Mesendoderm (in vitro differentiated cells): ENCODE results near the gene YKT6.

Experiments
- DNase-seq: peaks from one replicate; pipeline ENCODE4 v3.0.0; 2013
- H2AK5ac ChIP-seq: 2 replicates; pipeline ENCODE4 v1.6.1; 2013; ENCODE audit warnings: low read length, inconsistent platforms
- H2BK120ac ChIP-seq: 2 replicates; pipeline ENCODE4 v1.6.1; 2013; ENCODE audit warnings: low read depth, mild to moderate bottlenecking, low read length, moderate library complexity, mixed read lengths
- H2BK15ac ChIP-seq: replicated peaks from 2 replicates; pipeline ENCODE4 v1.6.1; 2013; ENCODE audit warnings: low read depth, mild to moderate bottlenecking, moderate library complexity
- H2BK5ac ChIP-seq: 2 replicates; pipeline ENCODE4 v1.6.1; 2013; ENCODE audit warnings: low read length, inconsistent platforms
- H3K18ac ChIP-seq: 2 replicates; pipeline ENCODE4 v1.6.1; 2013; ENCODE audit warnings: mild to moderate bottlenecking, low read length, mixed read lengths
- H3K23ac ChIP-seq: one replicate; pipeline ENCODE4 v1.6.1; 2013; ENCODE audit warnings: low read length
- H3K27ac ChIP-seq: 2 replicates; pipeline ENCODE4 v1.5.1; 2013; ENCODE audit warnings: low read depth, mild to moderate bottlenecking, inconsistent platforms, low read length, moderate library complexity
- H3K27me3 ChIP-seq: 2 replicates; pipeline ENCODE4 v1.6.1; 2013; ENCODE audit warnings: low read length, control low read depth, mild to moderate bottlenecking, inconsistent platforms; ENCODE audit not compliant: insufficient read depth, poor library complexity
- H3K36me3 ChIP-seq: 2 replicates; pipeline ENCODE4 v1.6.1; 2013; ENCODE audit warnings: low read length, inconsistent platforms; ENCODE audit not compliant: control insufficient read depth, insufficient read depth
- H3K4ac ChIP-seq: one replicate; pipeline ENCODE4 v1.6.1; 2013; ENCODE audit warnings: low read depth, mild to moderate bottlenecking, low read length, moderate library complexity
- H3K4me1 ChIP-seq: 2 replicates; pipeline ENCODE4 v1.6.1; 2013; ENCODE audit warnings: low read depth, low read length, inconsistent platforms; ENCODE audit not compliant: control insufficient read depth
- H3K4me2 ChIP-seq: 2 replicates; pipeline ENCODE4 v1.6.1; 2013; ENCODE audit warnings: low read length
- H3K4me3 ChIP-seq: 2 replicates; pipeline ENCODE4 v1.5.1; 2013; ENCODE audit warnings: mild to moderate bottlenecking, low read length
- H3K56ac ChIP-seq: one replicate; pipeline ENCODE4 v1.6.1; 2013; ENCODE audit warnings: low read length
- H3K79me1 ChIP-seq: 2 replicates; pipeline ENCODE4 v1.6.1; 2013; ENCODE audit warnings: low read length, inconsistent platforms
- H3K79me2 ChIP-seq: 2 replicates; pipeline ENCODE4 v1.6.1; 2013; ENCODE audit warnings: mild to moderate bottlenecking, low read length; ENCODE audit not compliant: control insufficient read depth, insufficient read depth
- H3K9ac ChIP-seq: 2 replicates; pipeline ENCODE4 v1.6.1; 2013; ENCODE audit warnings: low read length, inconsistent platforms
- H4K5ac ChIP-seq: one replicate; pipeline ENCODE4 v1.6.1; 2013; ENCODE audit warnings: low read length
- H4K8ac ChIP-seq: one replicate; pipeline ENCODE4 v1.6.1; 2013; ENCODE audit warnings: low read depth, mild to moderate bottlenecking, control low read depth, low read length, moderate library complexity
- WGBS: extraction: QIAGEN DNeasy Blood & Tissue Kit; methylation state at CpG from one replicate; pipeline ENCODE4 v1.1.7; 2013; ENCODE audit warnings: low lambda C conversion rate, missing lambda C conversion rate; ENCODE audit not compliant: insufficient coverage; ENCODE audit errors: extremely low coverage; 5-methylcytosine and 5-hydroxymethylcytosine counted together

The YKT6 gene

DNA sequence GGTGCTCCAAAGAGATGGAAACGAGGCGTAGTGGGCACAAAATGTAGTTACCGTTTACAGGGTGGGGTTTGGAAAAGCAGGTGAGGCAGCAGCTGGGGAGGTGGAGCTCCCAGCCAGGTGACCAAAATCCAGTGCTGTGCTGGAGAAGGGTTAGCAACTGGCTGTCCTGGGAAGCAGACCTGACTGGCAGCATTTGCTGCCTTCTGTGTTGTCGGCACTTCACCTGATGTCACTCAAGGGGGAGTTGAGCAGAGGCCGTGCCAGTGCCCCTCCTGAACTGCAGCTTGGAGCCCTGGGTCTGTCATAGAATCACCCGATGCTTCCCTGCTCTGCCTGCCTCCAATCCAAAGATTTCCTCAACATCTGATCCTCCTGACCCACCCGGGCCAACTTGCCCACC is 24.3 kb upstream of the YKT6 start:
- Histone ChIP-seq H3K9ac (no peak overlapping the region), H3K56ac (no peak overlapping the region), H3K79me1 (no peaks in the 10 kb centered on the region), H3K27ac (no peak overlapping the region), H2BK5ac (no peak overlapping the region), H2BK15ac (no peak overlapping the region), H3K36me3 (no peaks in the 10 kb centered on the region), H3K4me2 (no peak overlapping the region), H3K4me3 (no peak overlapping the region), H2BK120ac (no peak overlapping the region), H3K4me1 (no peaks in the 10 kb centered on the region), H3K27me3 (no peaks in the 10 kb centered on the region), H4K8ac (no peak overlapping the region), H3K4ac (no peak overlapping the region), H3K79me2 (no peaks in the 10 kb centered on the region), H4K5ac (no peak overlapping the region), H2AK5ac (no peak overlapping the region), H3K23ac (no peak overlapping the region), H3K18ac (no peak overlapping the region)
- WGBS: no CpG with 5 or more reads among the region's 7 CpGs
- DNase-seq: no peak

DNA sequence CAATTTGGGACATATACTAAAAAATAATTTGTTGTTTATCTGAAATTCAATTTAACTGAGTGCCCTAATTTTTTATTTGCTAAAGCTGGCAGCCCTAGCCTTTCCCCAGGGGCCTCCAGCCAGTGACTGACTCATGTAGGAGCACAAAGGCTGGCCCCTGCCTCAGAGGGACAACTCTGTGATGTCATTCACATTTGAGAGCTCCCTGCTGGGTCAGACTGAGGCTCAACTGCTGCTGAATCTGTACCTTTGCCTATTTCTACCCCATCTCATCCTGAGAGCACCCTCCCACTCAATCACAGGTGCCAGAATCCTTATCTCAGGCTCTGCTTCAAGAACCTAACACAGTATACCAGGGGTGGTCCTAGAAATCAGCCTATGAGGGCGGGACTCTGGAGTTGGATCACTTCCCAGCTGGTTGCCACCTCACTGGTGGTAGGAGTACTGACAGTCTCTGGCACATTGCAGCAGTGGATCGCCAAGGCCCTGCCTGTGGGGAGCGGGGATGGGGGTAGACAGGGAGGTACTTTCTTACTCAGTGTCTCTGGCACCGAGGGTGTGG is 23.1 kb upstream of the YKT6 start:
- no peak overlapping the region for H3K4me2 ChIP-seq
- H3K79me1 ChIP-seq: no peaks in the 10 kb centered on the region
- no peaks in the 10 kb centered on the region for H3K4me1 ChIP-seq
- H3K27me3 ChIP-seq: no peaks in the 10 kb centered on the region
- H3K79me2 ChIP-seq: no peaks in the 10 kb centered on the region
- no peak overlapping the region for H3K27ac ChIP-seq
- no peak overlapping the region for H2BK15ac ChIP-seq
- no peak overlapping the region for H2BK5ac ChIP-seq
- H3K56ac ChIP-seq: no peak overlapping the region
- H2AK5ac ChIP-seq: no peak overlapping the region
- no CpG with 5 or more reads among the region's 4 CpGs for WGBS
- no peak overlapping the region for H3K9ac ChIP-seq
- no peak overlapping the region for H3K4ac ChIP-seq
- no peak overlapping the region for H3K4me3 ChIP-seq
- peak; percentile 41 for DNase-seq
- H2BK120ac ChIP-seq: no peak overlapping the region
- H4K8ac ChIP-seq: no peak overlapping the region
- H4K5ac ChIP-seq: no peak overlapping the region
- no peak overlapping the region for H3K23ac ChIP-seq
- H3K18ac ChIP-seq: no peak overlapping the region
- H3K36me3 ChIP-seq: no peaks in the 10 kb centered on the region

DNA sequence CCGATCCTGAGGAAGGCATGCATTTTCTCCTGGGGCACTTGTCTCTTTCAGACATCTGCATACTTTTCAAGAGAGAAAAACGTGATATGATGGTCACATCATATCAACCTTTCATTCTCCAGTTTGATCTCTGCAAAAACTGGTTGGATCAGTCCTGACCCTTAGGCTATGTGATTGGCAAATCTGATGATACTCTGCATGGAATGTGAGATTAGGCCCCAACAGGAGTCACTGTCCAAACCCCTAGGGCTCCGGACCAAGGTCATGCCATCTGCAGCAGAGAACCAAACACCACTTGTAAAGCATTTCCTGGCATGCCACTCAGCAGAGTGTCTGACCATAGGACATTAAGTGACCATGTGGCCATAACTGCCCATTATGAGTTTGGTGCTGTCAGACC is 20.1 kb upstream of the YKT6 start:
- no peak overlapping the region for H3K4ac ChIP-seq
- H4K5ac ChIP-seq: no peak overlapping the region
- no peak overlapping the region for H3K27ac ChIP-seq
- no peak overlapping the region for H3K9ac ChIP-seq
- H3K4me2 ChIP-seq: no peak overlapping the region
- no peak overlapping the region for H3K23ac ChIP-seq
- H3K27me3 ChIP-seq: no peaks in the 10 kb centered on the region
- H4K8ac ChIP-seq: no peak overlapping the region
- no peaks in the 10 kb centered on the region for H3K79me1 ChIP-seq
- no peak overlapping the region for H3K4me3 ChIP-seq
- no peak overlapping the region for H3K56ac ChIP-seq
- H2BK5ac ChIP-seq: no peak overlapping the region
- H2BK15ac ChIP-seq: no peak overlapping the region
- no peak overlapping the region for H2BK120ac ChIP-seq
- H2AK5ac ChIP-seq: no peak overlapping the region
- H3K4me1 ChIP-seq: no peaks in the 10 kb centered on the region
- H3K36me3 ChIP-seq: no peaks in the 10 kb centered on the region
- H3K18ac ChIP-seq: no peak overlapping the region
- no peak for DNase-seq
- no CpG with 5 or more reads among the region's 3 CpGs for WGBS
- H3K79me2 ChIP-seq: no peaks in the 10 kb centered on the region

DNA sequence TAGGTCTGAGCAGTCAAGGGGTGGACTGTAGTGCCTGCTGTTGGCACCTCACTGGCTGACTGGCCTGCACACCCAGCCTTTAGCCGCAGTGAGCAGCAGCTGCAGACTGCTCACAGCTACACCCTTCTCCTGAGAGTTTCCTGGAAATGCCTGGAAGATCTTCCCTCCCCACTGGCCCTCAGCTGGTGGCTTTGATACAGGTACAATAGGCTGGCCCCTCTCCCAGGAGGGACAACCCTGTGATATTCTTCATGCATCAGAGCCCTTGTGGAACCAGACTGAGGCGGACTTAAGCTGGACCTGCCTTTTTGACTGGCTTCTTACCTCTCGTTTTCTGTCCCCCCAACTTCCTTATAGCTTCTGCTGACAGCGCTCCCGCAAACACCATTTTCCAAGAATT is 18.0 kb upstream of the YKT6 start:
- DNase-seq: no peak
- H3K27ac ChIP-seq: no peak overlapping the region
- no peak overlapping the region for H2BK120ac ChIP-seq
- H3K56ac ChIP-seq: no peak overlapping the region
- H2BK5ac ChIP-seq: no peak overlapping the region
- H4K5ac ChIP-seq: no peak overlapping the region
- no peak overlapping the region for H2AK5ac ChIP-seq
- H3K79me2 ChIP-seq: no peaks in the 10 kb centered on the region
- H3K4me3 ChIP-seq: no peak overlapping the region
- no peak overlapping the region for H4K8ac ChIP-seq
- no peak overlapping the region for H3K4ac ChIP-seq
- H3K9ac ChIP-seq: no peak overlapping the region
- H2BK15ac ChIP-seq: no peak overlapping the region
- no peaks in the 10 kb centered on the region for H3K79me1 ChIP-seq
- H3K4me1 ChIP-seq: no peaks in the 10 kb centered on the region
- WGBS: no CpG with 5 or more reads among the region's 5 CpGs
- H3K36me3 ChIP-seq: no peaks in the 10 kb centered on the region
- H3K27me3 ChIP-seq: no peaks in the 10 kb centered on the region
- H3K18ac ChIP-seq: no peak overlapping the region
- no peak overlapping the region for H3K23ac ChIP-seq
- H3K4me2 ChIP-seq: no peak overlapping the region

DNA sequence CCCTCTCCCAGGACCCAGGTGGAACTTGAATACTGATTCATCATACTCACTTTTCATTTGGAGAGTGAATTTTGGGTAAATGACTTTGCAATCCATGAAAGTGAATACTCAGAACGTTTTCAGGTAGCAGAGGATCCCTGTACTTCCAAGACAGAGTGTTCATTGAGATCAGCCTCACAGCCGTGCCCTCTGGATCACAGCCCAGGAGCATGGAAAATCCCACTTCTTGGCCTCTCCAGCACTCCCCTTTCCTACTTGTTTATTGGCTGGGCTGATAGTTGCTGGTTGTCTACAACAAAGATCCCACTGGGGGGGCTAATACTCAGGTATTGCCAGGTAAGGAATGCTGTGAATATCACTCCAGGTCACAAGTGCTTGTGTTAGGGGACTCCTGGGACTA is 17.4 kb upstream of the YKT6 start:
- H3K23ac ChIP-seq: no peak overlapping the region
- no peak overlapping the region for H2BK15ac ChIP-seq
- WGBS: no CpG with 5 or more reads among the region's 2 CpGs
- H3K4me3 ChIP-seq: no peak overlapping the region
- H2AK5ac ChIP-seq: no peak overlapping the region
- H3K79me1 ChIP-seq: no peaks in the 10 kb centered on the region
- no peaks in the 10 kb centered on the region for H3K27me3 ChIP-seq
- H3K4ac ChIP-seq: no peak overlapping the region
- no peaks in the 10 kb centered on the region for H3K4me1 ChIP-seq
- no peak overlapping the region for H2BK120ac ChIP-seq
- no peak overlapping the region for H3K9ac ChIP-seq
- DNase-seq: no peak
- no peak overlapping the region for H3K27ac ChIP-seq
- H3K18ac ChIP-seq: no peak overlapping the region
- no peaks in the 10 kb centered on the region for H3K36me3 ChIP-seq
- H3K4me2 ChIP-seq: no peak overlapping the region
- H3K79me2 ChIP-seq: no peaks in the 10 kb centered on the region
- H4K8ac ChIP-seq: no peak overlapping the region
- no peak overlapping the region for H4K5ac ChIP-seq
- H3K56ac ChIP-seq: no peak overlapping the region
- H2BK5ac ChIP-seq: no peak overlapping the region

DNA sequence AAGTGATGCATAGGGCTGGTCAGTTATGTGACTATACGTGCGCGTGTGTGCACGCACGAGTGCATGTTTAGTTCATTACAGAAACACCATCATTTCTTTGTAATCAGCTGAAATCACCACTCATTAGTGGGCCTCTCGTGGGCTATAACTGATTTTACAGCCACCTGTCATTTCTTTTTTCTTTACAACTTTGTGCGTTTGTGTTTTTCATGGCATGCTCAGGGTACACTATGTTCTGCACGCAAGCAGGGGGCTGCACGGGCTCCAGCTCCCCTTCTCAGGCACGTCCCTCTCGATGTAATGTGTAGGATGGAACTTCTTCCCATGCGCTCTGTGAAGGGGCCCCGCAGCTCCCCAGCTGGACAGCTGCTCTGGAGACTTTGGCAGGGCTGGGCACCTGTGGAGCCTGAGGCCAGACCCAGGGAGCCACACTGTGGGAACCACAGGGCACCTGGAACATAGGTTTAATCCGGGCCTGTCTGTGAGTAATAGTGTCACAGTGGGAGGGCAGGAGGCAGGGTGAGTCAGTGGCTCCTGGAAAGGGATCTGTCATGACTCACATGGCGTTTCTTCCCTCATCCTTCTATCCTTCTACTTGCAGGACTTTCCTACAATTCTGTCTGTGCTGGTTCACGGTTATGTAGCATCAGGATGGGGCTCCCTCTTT is 16.4 kb upstream of the YKT6 start:
- no peaks in the 10 kb centered on the region for H3K36me3 ChIP-seq
- H3K4me3 ChIP-seq: no peak overlapping the region
- no peak overlapping the region for H3K4ac ChIP-seq
- H4K5ac ChIP-seq: no peak overlapping the region
- H3K79me2 ChIP-seq: no peaks in the 10 kb centered on the region
- no peak overlapping the region for H3K4me2 ChIP-seq
- no CpG with 5 or more reads among the region's 16 CpGs for WGBS
- H2AK5ac ChIP-seq: no peak overlapping the region
- no peak overlapping the region for H3K23ac ChIP-seq
- no peaks in the 10 kb centered on the region for H3K79me1 ChIP-seq
- no peak overlapping the region for H3K18ac ChIP-seq
- H3K9ac ChIP-seq: no peak overlapping the region
- no peak overlapping the region for H2BK5ac ChIP-seq
- H2BK120ac ChIP-seq: no peak overlapping the region
- no peaks in the 10 kb centered on the region for H3K4me1 ChIP-seq
- H3K27ac ChIP-seq: no peak overlapping the region
- DNase-seq: peak; percentile 79
- no peak overlapping the region for H3K56ac ChIP-seq
- no peak overlapping the region for H4K8ac ChIP-seq
- no peak overlapping the region for H2BK15ac ChIP-seq
- H3K27me3 ChIP-seq: no peaks in the 10 kb centered on the region
